Measurements from ENCODE around the gene CUBN. TPM values are rescaled to one million over a fixed set of nuclear protein-coding genes. Genes with fewer than 3 reads are reported as not detected.

CUBN gene
- total RNA-seq, 4 donors from 2014 or later = 9.2 to 38.9 (median 25.4) TPM

- 100% methylated on average over 1 of the region's 1 CpG for WGBS, 2 donors
- H3K4me1 ChIP-seq = no peaks in the 10 kb centered on the region
- DNase-seq (ENCODE audit: low spot score in 2 of 2) = no peak
- no peak for TF ChIP-seq POLR2A (IDR thresholded peaks at IDR 0.05)
- TF ChIP-seq EP300 (IDR thresholded peaks at IDR 0.05) = no peak
- no peak for TF ChIP-seq CTCF (IDR thresholded peaks at IDR 0.05)
- H3K9me3 ChIP-seq = no peaks in the 10 kb centered on the region
- H3K36me3 ChIP-seq = peaks cover 0 to 5% (median 0%) of the 10 kb centered on the region in 3 donors
- H3K27ac ChIP-seq = no peak overlapping the region
- no peak overlapping the region for H3K4me3 ChIP-seq
- no peaks in the 10 kb centered on the region for H3K27me3 ChIP-seq
These were observed 335.6 kb downstream of the CUBN start for GRCh38 chr10:16794005-16794404.

GRCh38 chr10:16792675-16793074 is 336.9 kb downstream of the CUBN start:
- H3K4me3 ChIP-seq = no peak overlapping the region
- no peak for DNase-seq (ENCODE audit: low spot score in 2 of 2)
- no peak overlapping the region for H3K27ac ChIP-seq
- no peaks in the 10 kb centered on the region for H3K4me1 ChIP-seq
- WGBS, 2 donors = 51% methylated on average over 8 of the region's 8 CpGs
- no peak for TF ChIP-seq POLR2A (IDR thresholded peaks at IDR 0.05)
- TF ChIP-seq EP300 (IDR thresholded peaks at IDR 0.05) = no peak
- no peak for TF ChIP-seq CTCF (IDR thresholded peaks at IDR 0.05)
- no peaks in the 10 kb centered on the region for H3K27me3 ChIP-seq
- H3K36me3 ChIP-seq = peaks cover 0 to 5% (median 0%) of the 10 kb centered on the region in 3 donors
- no peaks in the 10 kb centered on the region for H3K9me3 ChIP-seq

GRCh38 chr10:16789765-16790164 is 339.8 kb downstream of the CUBN start:
- no peak for DNase-seq (ENCODE audit: low spot score in 2 of 2)
- H3K36me3 ChIP-seq = peaks cover 0 to 5% (median 0%) of the 10 kb centered on the region in 3 donors
- no peak overlapping the region for H3K27ac ChIP-seq
- TF ChIP-seq CTCF (IDR thresholded peaks at IDR 0.05) = no peak
- TF ChIP-seq POLR2A (IDR thresholded peaks at IDR 0.05) = no peak
- no peak for TF ChIP-seq EP300 (IDR thresholded peaks at IDR 0.05)
- 72 to 76% methylated on average over 4 of the region's 4 CpGs for WGBS, 2 donors
- H3K27me3 ChIP-seq = no peaks in the 10 kb centered on the region
- H3K9me3 ChIP-seq = no peaks in the 10 kb centered on the region
- no peak overlapping the region for H3K4me3 ChIP-seq
- no peaks in the 10 kb centered on the region for H3K4me1 ChIP-seq

GRCh38 chr10:16789261-16789660 is 340.4 kb downstream of the CUBN start:
- no peak for TF ChIP-seq POLR2A (IDR thresholded peaks at IDR 0.05)
- TF ChIP-seq EP300 (IDR thresholded peaks at IDR 0.05) = no peak
- TF ChIP-seq CTCF (IDR thresholded peaks at IDR 0.05) = no peak
- H3K27ac ChIP-seq = no peak overlapping the region
- 59 to 61% methylated on average over 7 of the region's 7 CpGs for WGBS, 2 donors

GRCh38 chr10:16788778-16789177 is 340.8 kb downstream of the CUBN start:
- TF ChIP-seq EP300 (IDR thresholded peaks at IDR 0.05) (no peak), POLR2A (IDR thresholded peaks at IDR 0.05) (no peak), CTCF (IDR thresholded peaks at IDR 0.05) (no peak)
- Histone ChIP-seq H3K36me3 (peaks cover 0 to 2% (median 0%) of the 10 kb centered on the region in 3 donors), H3K27me3 (no peaks in the 10 kb centered on the region), H3K4me3 (no peak overlapping the region), H3K4me1 (no peaks in the 10 kb centered on the region), H3K27ac (no peak overlapping the region), H3K9me3 (no peaks in the 10 kb centered on the region)
- 67 to 78% methylated on average over 3 of the region's 3 CpGs for WGBS, 2 donors
- DNase-seq (ENCODE audit: low spot score in 2 of 2) = no peak

More at GRCh38 chr10:16789261-16789660, 340.4 kb downstream of the CUBN start:
- no peaks in the 10 kb centered on the region for H3K27me3 ChIP-seq
- no peaks in the 10 kb centered on the region for H3K9me3 ChIP-seq
- DNase-seq (ENCODE audit: low spot score in 2 of 2) = no peak
- H3K4me3 ChIP-seq = no peak overlapping the region
- H3K36me3 ChIP-seq = peaks cover 0 to 5% (median 0%) of the 10 kb centered on the region in 3 donors
- H3K4me1 ChIP-seq = no peaks in the 10 kb centered on the region

Data from tibial nerve (tissue), 4 donors.